HTERT RPE-1 (cell line): ENCODE measurements around the gene MAST4.

ENCODE experiments used
- in situ Hi-C: fragments of 300-500 bp; cut with MboI; formaldehyde crosslinking; loops from 4 replicates; pipeline ENCODE4 v1.14.3; 2020; ENCODE audit warnings: low sequenced_read_pairs

Gene MAST4

GRCh38 chr5:67031692-67032091, 435.5 kb downstream of the MAST4 start:
- in situ Hi-C loops, result no loop called here

- in situ Hi-C loops, result no loop called here
Measured at GRCh38 chr5:67032921-67033664, 436.9 kb downstream of the MAST4 start.

- in situ Hi-C loops, result no loop called here
Measured at GRCh38 chr5:67033880-67034651, 437.9 kb downstream of the MAST4 start.

- in situ Hi-C loops, result no loop called here
Measured at GRCh38 chr5:67035098-67035740, 439.0 kb downstream of the MAST4 start.

DNA sequence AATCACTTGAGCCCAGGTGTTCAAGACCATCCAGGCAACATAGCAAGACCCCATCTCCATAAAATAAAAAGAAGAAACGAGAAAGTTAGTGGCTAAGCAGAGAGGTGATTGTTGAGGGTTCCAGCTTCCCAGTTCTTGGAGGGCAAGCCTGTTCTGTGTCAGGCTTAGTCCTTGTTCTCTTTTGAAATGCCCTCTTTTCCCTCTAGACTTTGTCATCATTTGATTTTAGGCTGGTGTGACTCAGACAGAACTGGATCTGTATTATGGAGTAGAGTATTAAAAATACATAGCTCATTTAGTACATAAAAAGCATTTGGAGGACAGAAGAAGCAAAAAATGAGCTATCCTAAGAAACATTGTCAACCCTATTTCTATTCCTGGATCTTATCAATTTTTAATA, 441.0 kb downstream of the MAST4 start:
- in situ Hi-C loops, result no loop called here

DNA sequence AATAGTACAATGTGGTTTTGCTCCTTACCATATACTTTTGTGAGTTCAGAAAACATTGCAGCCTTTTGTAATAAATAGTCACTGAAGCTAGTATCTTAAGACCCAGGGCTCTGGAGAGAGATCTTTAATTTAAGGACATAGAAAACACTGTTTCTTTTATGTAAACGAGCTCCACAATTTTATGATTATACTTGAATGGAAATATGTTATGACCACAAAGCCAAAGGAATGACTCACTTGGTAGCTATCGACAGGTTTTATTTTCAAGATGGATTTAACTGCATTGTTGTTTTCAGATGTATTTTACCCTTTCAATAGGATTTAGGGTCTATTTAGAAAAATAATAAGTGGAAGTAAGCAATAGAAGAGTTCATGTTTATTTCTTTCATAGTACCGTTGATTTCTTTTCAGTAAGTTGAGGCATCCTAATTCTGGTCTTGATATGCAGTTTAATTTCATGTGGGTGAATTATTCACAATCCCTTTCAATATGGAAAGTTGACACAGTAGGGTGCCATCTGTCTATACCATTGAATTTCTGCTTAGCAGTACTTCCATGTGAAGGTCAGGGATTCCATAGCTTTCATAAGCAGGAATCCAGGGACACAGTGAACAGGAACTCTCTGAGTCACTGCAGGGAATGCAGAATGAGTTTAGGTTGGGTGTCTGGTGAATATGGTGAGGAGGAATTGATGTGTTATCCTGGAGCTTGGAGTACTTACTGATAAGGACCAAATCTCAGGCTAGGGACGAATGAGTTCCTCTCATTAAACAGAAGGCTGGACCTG, 442.8 kb downstream of the MAST4 start:
- in situ Hi-C loops, result no loop called here

GRCh38 chr5:67042176-67043003, 446.2 kb downstream of the MAST4 start:
- in situ Hi-C loops, result no loop called here

- in situ Hi-C loops, result no loop called here
Measured at GRCh38 chr5:67043796-67044511, 447.8 kb downstream of the MAST4 start.

GRCh38 chr5:67045816-67046740, 449.9 kb downstream of the MAST4 start:
- in situ Hi-C loops, result no loop called here

DNA sequence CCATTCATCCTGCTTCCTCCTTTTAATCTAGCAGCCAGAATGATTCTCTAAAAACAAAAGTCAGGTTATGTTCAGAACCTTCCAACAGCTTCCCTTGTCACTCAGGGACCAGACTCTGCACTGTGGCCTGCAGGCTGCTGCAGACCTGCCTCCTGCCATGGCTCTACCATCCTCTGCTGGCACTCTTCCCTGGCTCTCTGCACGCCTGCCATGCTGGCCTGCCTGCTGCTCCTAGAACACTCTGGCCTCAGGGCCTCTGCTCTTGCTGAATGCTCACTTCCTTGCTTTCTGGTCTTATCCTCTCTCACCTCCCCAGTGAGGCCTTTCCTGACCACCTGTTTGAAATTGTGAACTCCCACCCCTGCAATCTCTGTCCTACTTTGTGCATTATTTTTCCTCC, 451.0 kb downstream of the MAST4 start:
- in situ Hi-C loops, result no loop called here

- in situ Hi-C loops, result no loop called here
Measured at GRCh38 chr5:67047616-67048015, 451.4 kb downstream of the MAST4 start.

DNA sequence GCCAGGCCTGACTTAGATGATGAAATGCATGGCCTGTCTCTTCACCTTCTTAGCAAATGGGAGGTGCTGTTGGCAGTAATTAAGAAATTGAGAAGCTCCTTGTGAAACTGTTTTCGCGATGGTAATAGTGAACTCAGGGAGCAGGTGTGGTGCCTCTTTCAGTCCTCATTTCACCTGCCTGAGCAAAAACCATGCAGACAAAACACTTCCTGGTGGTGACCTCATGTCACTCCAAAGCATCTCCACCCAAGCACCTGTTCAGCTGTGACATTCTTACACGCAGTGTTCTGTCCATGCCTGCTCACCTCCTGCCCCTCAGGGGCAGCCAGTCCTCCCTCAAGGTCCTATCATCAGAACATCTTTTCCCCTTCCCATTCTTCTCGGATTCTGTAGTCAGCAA, 453.9 kb downstream of the MAST4 start:
- in situ Hi-C loops, result no loop called here

GRCh38 chr5:67050635-67051034, 454.4 kb downstream of the MAST4 start:
- in situ Hi-C loops, result no loop called here

DNA sequence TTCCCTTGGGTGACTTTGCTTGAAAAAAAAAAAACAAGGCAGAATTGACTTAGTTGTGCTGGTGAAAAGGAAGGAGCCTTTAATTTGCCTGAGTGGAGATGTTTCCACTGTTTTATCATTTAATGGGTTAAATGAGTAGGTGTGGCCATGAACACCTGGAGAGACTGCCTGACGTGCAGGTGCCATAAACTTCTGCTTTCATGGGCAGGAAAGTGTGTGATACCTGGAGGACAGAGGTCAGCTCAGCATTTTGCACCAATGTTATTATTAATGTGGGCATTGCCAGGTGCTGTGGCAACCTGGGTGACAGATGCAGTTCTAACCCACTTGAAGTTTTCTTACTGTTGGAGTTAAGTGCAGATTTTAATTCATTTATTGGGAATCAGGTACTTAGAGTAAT, 455.0 kb downstream of the MAST4 start:
- in situ Hi-C loops, result no loop called here

DNA sequence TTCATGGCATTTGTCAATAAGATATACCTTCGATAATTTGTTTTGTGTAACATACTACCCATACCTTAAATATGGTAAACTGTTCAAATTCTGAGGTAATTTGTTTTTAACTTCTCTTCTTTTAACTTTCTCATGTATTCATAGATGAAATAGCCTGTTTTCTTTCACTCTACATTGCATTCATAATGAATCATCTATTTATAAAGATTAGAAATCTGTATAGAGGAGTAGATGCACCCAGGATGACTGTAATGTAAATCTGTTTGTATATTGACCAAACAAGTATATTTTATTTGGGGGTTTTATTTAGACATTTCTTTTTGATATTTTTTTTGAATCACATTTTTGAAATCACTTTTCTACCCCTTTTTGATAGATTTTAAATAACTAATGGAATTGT, 455.8 kb downstream of the MAST4 start:
- in situ Hi-C loops, result no loop called here

DNA sequence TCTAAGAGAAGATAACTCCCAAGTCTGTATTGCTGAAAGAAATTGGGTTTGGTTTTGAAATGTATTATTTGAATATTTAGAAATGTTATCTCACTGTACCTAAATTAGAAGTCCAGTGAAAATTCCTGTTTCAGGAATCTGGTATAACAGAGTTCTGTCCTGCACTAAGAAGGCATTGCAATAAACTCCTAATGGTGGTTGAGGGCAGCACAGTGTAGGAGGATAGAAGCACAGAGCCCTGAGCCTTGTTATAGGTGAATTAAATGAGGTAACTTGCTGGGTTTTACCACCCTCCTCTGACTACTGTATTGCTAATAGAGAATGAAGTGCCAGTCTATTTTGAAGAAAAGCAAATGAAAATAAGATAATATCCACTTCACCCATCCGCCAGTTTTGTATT, 457.0 kb downstream of the MAST4 start:
- in situ Hi-C loops, result no loop called here

DNA sequence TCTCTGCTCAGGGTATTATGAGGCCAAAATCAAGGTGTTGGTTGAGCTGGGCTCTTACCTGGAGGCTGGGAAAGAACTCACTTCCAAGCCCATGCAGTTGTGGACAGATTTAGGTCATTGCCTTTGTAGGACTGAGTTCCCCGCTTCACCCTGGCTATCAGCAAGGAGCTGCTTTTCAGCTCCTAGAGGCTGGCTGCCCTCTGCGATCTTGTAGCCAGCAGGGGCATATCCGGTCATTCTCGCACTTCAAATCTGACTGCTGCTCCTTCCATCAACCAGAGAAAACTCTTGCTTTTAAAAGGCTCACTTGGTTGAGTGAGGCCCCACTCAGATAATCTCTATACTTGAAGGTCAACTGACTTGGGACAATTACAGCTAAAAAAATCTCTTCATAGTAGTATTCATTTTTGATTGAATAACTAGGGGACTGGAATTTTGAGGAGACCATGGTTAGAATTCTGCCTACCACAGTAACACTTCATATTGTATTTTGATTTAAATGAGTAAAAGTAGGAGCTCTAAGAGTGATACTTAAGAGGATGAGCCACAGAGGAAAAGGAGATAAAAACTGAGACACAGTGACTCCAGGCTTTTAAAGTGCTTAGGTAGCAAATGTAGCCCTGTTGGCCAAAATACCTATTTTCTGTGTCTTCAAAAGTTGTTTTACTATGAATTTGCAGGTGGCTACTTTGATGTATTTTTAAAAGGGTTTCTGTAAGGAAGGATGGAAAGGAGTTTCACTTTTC, 463.0 kb downstream of the MAST4 start:
- in situ Hi-C loops, result no loop called here
